GM19455 (cell line): ENCODE measurements around the gene HLCS.

Experiments used
- ATAC-seq: cut with Tn5 transposase; IDR thresholded peaks from one replicate; pipeline ENCODE4 v1.9.1; 2021; ENCODE audit not compliant: unreplicated experiment

Gene HLCS

DNA sequence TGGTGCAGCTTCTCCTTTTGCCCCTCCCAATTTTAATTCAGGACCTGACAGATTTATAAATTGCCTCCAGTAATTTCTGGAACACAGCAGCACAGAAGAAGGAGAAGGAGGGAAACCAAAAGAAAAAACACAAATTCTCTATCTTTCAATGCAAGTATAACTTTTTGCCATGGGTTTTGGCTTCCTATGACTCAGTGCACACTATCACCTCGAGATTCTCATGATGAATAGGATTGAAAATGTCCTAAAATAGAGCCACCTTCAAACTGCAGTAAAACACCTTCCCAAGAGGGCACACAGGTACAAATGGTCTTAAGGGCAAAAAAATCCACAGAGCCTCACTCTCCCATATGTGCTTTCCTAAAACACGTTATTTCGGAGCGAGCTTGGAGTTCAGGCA, 113.6 kb downstream of the HLCS start:
- no peak for ATAC-seq

DNA sequence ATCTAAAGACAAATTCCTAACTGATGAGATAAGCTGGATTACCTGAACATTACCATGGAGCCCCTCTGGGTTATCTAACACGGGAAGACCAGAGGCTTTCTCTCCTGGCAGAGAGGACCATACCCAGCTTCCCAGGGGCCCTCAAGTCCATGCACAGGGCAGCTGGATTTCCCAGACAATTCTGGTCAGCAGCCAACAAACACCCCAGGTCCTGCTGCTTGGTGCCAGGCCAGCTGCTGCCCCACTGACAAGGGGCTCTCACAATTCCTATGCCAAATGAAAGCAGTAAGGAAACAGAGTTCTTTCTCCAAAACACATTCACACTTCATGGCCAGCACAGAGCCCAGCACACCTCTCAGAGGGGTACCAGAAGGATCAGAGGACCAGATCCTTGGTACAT, 114.2 kb downstream of the HLCS start:
- no peak for ATAC-seq

DNA sequence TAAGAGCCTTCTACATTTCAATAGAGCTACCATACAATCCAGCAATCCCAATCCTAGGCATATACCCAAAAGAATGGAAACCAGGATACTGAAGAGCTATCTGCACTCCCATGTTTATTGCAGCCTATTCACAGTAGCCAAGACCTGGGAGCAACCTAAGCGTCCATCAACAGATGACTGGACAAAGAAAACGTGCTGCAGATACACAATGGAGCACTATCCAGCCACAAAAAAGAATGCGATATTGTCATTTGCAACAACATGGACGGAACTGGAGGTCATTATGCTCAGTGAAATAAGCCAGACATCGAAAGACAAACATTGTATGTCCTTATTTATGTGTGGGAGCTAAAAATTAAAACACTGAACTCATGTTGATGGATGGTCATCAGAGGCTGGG, 115.3 kb downstream of the HLCS start:
- ATAC-seq: no peak

DNA sequence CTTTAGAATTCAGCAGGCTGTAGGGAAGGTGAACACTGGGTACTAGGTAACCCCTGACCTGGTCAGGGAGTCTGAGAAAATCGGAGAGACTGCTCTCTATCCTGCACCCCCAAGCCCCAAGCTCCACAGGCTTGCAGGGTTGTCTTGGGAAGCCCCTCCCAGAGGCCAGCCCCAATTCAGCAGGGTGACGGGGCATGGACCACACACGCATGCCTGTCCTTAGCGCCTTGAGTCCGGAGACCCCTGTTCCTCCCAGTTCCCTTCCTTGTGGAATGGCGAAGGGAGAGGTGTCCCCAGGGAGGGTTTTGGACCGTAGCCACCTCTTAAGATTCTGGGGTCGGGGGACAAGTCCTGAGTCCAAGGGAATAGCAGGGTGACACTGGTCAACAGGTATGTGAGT, 116.1 kb downstream of the HLCS start:
- ATAC-seq: no peak

DNA sequence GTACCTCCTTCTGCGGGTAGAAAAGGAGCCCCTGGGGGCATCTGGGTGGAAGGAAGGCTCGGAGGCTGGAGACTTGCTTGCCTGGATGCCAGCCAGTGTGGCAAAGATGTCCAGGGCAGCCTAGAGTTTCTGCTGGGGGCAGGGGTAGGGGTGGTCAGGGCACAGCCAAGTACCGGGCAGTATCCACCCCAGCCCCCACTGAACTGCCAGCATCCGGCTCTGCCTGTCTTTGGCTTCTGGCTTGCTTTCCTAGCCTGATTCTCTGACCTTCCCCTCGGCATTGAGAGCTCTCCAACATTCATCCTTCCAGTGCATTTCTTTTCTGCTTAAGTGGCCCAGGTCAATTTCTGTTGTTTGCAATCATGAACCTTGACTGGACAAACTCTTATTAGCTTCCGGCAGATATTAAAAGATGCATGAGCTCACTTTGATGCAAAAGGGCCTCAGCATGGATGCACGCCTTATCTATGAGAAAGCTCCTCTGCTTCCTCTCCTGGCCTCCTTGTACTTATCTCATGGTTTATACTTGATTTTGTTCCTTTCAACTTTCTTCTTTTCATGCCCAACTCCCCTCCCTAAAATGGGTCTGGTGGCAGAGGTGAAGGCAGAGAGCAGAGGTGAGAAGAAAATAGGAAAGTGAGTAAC, 116.9 kb downstream of the HLCS start:
- ATAC-seq: no peak

DNA sequence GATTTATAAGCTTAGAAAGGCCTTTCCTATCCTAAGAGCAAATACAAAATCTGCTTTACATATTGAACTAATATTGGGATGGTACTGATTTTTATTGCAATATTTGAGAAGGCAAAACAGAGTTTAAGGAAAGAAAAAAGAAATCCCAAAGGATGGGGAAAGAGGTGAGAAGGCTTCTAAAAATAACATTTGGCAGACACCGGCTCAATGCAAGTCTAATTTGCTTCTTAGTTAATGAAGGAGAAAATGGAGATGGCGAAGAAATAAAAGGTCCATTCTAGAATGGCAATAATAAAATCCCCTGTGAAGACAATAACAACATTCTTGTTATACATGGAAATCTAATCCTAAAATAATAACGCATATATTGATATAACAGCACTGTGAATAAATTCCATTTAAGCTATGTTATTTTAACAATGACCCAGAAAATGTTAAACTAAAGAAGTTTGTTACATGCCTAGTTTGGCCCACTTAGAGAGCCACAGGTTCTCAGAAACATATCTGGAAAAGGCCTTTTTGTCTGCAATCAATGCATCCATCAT, 117.7 kb downstream of the HLCS start:
- ATAC-seq: no peak

DNA sequence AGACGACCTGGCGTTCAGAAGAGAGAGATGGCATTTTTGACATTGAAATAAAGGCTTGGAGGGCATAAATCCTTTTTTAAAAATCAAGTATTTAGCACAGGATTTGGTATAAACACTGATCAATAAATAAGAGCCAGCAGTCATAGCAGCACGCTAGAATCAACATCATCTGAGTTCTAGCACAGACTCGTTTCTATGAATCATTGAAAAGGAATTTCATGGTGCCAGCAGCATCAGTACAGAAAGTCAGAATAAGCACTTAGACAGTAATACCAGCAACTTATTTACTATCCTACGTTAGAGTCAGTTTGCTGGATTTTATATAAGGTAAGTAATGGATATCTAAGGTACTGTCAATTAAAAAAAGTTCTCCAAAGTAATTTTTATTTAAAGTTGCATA, 119.3 kb downstream of the HLCS start:
- no peak for ATAC-seq

DNA sequence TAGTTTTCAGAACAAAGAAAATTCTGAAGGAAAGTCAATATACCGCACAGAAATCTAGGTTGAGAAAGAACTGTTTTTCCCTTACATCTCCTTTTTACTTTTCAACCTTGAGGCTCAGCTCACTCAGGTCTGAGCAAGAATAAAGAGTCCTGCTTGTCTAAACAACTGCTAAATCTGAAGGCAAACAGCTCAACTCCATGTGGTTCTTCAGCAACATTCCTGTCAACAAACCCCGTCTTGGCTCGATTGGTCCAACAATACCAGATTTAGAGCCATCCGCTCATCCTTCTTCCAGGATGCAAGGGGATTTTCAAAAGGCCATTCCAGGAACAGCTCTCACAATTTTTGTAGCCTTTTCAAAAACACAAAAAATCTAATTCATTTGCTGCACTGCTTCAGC, 119.8 kb downstream of the HLCS start:
- no peak for ATAC-seq

DNA sequence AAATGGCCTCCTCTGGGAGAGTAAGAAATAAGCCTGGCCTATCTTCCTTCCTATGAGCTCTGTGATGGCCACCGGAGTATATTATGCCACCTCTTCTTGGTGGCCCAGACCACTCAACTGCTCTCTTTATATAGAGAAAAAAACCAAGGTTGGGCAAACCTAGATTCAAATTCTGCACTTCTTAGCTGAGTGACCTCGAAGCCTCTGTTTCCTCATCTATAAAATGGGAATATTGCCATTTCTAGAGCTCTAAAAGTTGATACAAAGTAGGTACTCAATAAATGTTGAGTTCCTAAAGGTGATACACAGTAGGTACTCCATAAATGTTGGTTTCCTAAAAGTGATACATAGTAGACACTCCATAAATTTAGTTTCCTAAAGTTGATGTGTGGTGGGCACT, 120.7 kb downstream of the HLCS start:
- ATAC-seq: no peak

DNA sequence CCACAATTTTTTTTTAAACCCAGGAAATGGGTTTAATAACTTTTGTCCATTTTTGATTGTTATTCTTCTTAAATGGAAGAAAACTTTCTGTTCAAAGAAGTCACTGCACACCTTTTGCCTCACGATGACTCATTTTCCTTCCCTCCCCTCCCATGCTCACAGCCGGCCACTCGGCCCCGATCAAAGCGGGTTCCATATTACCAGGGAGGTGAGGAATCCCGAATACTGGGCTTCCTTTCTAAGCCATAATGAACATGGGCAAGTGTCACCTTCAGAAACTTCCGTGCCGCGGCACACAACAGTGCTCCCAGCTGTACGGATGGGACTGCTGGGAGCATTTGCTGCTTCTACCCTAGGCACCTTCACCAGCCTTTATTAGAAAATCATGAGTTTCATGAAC, 121.4 kb downstream of the HLCS start:
- no peak for ATAC-seq

DNA sequence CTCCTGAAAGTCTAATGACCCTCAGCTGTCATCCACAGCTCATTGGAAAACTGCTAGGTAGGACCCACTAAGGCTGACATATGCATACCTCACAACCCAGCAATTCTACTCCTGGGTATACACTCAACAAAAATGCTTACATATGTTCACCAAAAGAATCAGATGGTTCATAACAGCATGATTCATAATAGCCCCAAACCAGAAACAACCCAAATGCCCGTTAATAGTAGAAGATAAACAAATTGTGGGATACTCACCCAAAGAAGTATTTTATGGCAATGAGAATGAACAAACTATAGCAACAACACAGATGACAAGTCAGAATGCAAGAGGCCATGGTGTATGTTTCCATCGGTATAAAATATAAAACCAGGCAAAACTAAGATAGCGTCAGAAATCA, 124.6 kb downstream of the HLCS start:
- no peak for ATAC-seq

DNA sequence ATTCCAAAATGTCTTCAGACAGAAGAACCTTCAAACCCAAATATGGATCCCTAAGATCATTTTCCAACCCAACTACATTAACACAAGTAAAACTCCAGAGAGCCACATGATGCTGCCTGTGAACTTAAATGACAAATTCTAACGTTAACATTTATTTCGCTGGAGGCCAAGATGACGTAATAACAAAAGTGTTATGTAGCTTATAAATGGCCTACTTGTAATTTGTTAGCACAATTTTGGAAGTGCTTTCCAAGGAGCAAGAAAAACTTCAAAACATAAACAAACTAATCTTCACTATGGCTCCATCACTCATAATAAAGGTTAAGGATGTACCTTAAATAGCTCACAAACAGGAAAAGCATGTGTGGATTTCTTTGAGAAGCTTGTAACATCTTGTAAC, 126.7 kb downstream of the HLCS start:
- no peak for ATAC-seq

DNA sequence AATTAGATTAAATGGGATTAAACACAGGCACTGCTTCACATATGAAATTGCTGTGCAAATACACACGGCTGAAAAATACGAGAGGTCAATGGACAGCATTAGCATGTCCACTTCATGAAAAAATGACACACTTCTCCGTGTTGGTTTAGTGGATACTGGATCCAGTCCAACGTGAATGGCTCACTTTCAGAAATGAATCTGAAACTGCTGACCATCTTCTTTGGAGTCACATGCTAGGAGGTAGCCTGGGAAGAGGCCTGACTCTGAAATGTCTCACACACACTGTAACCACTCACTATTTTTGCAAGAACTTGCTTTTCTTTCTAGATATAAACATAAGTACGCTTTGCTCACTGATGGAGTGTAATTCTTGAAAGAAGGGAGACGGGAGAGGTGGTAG, 127.3 kb downstream of the HLCS start:
- ATAC-seq: no peak

DNA sequence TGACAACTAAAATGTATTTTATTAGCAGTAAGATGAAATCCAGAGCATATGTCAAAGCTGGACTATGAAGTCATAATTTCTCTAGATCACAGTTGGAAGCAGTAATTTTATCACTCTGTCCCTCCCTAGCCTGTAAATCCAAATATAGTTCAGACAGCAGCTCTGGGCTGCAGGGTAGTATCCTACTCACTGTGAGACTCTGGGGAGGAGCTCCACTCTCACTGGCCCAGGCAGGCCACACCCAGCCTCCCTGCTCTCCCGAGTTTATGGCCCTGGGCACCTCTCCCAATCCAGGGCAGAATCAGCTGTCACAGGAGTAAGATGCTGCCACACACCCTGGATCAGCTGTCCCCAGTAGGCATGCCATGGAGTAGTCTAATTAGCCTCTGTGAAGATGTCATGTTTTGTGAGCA, 131.1 kb downstream of the HLCS start:
- ATAC-seq: no peak

DNA sequence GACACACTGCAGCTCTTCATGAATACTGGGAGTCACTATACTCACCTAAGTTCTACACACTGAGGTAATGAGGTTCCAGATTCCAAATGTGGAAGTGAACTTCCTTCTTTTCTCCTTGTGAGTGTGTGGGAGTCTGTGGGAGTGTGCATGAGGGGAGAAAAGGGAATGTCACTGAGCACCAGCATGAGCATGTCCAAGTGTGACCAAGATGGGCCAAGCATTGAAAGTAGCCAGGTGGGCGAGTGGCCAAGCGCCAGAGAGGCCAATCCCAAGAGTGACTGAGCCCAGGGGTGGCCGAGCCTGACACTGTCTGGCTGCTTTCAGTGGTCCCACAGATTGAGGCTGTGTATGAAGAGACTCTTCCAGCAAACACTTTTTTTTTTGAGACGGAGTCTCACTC, 132.3 kb downstream of the HLCS start:
- no peak for ATAC-seq

DNA sequence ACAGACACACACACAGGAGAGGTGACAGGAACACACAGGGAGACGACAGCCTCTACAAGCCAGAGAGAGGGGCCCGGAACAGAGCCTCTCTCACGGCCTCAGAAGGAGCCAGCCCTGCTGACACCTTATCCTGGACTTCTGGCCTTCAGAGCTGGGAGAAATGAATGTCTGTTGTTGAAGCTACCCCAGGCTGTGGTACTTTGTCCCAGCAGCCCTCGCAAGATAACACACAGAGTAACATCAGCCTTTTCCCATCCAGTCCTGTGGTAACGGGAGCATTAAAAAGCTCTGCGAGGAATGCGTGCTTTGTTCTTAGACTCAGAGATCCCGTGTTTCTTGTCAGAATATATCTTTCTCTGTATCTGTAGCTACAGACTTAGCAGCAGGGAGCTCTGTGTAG, 136.4 kb downstream of the HLCS start:
- ATAC-seq: no peak

DNA sequence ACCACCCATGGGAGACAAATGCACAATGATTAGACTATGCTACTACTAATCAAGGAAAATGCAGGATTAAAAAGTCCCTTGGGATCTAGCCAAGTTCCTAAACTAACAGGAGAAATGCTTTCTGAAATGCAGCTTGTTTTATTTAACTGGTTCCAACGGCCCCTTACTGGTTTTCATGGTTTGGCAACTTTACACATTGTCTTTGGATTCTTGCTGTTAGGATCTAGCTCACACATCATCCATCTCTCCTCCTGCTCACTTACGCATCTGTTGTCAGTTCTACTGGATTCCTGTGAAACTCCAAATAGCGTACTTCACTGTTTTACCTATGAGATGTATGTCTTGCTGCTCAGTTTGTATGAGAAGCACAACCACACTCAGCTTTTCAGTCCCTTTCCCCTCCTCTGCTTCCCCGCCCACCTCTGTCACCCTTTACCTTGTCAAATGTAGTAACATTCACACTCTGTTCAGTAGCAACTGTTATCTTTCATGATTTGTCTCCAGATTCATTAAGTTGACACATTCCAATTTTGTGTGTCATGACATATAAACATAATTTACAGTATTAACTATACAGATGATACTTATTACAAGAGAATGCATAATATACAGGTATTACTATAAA, 137.5 kb downstream of the HLCS start:
- no peak for ATAC-seq

DNA sequence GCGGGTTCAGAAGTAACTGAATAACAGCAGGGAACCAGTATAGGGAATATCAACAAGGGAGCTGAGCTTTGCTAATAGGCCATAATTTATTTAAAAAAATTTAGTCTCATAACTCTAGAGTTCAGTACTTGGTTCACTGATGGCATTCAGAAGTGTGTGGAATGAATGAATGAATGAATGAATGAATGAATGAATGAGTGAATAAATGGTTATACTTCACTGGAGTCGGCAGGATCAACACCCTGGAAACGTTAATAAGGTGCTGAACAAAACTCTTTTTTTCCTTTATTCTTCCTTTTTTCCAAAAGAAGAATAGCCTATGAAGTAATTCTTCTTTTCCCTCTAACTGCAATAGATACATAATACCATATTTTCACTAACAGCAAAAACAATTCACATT, 138.3 kb downstream of the HLCS start:
- no peak for ATAC-seq

DNA sequence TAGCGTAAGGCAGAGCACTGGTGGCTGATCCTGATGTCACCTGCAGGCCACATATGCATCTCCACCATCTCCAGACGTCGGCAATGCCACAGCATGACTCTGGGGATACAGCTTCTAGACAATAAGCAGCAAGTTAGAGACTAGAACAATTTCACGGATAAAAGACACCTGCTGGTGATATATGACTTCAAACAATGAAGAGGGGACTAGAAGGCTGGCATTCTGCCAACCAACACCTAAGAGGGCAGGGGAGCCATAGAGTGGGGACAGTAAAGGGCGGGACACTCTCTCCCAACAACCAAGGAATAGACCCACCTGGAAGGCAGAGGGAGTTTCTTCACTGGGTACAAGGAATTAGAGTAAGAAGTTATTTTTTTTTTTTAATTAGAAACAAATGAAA, 140.8 kb downstream of the HLCS start:
- no peak for ATAC-seq

DNA sequence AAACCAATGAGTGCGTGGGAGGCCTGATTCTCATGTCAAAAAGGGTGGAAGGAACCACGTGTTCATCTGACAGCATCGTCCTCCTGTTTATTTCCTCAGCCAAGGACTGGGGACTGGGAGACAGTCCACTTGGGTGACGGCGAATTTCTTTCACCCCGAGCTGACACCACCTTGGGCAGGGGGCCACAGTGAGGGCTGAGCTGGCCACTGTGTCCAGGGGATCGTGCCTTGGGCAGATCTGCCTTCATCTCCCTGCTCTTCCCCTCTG, 145.5 kb downstream of the HLCS start:
- no peak for ATAC-seq

DNA sequence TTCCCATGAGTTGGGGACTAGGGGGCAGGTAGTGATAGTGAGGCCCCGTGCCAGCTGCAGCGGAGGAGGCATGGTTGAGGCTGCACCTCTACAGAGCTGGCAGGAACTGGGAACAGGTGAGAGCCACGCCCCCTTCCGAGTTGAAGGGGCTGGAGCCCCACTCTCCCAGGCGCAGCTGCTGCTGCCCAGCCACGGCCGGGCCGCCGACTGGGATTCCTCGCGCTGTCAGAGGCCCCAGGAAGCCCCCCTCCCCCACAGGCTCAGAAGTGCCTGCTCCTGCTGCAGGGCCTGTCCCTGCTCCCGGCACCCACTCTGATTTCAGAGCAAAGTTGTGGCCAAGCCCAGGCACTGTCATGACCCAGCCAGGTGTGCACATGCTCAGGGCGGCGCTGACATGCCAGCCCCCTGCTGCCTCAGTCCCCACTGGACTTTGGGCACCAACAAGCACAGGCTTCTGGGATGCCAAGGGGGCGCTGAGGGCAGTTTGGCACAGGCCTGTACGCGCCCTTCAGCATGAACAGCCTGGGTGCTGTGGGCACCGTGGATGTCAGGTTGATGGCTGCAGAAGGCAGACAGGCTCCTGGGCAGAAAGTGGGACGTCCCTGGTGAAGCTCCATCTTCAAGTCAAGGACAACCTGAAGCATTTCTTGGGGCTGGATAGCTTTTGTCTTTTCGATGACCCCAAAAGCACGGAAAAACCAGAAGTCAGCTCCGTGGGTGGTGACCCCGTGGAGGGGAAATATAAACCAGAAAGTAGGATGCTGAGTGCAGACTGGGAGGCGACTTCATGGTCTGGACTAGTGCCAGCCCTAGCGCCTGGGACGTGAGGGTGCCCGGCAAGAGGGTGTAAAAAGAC, 146.1 kb downstream of the HLCS start:
- ATAC-seq: no peak

DNA sequence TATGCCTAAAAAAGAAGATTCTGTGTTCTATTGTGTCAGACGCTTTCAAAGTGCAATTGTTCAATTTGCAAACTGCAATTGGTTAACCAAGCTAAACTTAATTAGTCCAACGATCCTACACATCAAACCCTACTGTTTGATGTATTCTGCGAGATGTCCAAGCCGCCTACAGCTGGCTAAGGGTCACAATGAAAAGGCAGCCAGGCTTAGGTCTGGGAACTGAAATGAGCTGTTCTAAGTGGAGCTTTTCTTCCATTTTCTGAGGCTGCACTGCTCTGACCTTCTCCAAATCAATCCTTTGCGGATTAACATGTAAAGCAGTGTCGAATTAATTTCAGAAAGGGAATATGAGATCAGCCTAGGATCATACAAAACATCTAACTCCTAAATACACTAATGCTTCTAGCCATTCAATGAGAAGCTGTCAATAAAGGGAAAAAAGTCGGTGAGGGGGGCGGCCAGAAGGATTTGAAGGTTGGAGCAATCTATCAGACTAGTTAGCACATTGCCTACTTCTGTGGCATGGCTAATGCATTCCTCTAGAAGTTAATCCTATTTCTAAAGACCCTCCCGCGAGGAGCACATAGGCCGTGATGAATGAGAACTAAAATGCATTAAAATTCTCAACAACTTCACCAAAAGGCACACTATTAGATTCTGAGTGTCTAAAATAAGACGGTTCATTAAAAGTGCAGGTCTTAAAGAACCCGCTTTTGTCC, 148.6 kb downstream of the HLCS start:
- no peak for ATAC-seq
